ENCODE measurements around the gene RAPGEF5.

DNA sequence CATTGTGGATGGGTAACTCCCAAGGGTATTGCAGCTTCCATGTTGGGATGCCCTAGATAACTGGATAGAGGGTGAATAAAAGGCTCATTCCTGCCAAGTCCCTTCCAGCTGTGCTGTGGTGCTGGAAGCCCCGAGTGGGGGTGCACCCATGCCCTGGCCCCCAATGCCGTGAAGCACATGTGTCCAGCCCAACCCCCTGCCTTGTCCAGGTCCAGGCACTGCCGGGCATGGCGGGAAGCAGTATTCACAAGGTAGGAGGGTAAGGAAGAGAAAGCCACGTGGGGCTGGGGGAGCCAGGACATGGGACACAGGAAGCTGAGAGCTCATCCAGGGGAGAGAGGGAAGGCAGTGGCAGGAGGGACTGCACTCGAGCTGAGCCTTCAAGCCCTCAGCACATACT, 263.0 kb downstream of the RAPGEF5 start:
- TF ChIP-seq, protein P1, sequence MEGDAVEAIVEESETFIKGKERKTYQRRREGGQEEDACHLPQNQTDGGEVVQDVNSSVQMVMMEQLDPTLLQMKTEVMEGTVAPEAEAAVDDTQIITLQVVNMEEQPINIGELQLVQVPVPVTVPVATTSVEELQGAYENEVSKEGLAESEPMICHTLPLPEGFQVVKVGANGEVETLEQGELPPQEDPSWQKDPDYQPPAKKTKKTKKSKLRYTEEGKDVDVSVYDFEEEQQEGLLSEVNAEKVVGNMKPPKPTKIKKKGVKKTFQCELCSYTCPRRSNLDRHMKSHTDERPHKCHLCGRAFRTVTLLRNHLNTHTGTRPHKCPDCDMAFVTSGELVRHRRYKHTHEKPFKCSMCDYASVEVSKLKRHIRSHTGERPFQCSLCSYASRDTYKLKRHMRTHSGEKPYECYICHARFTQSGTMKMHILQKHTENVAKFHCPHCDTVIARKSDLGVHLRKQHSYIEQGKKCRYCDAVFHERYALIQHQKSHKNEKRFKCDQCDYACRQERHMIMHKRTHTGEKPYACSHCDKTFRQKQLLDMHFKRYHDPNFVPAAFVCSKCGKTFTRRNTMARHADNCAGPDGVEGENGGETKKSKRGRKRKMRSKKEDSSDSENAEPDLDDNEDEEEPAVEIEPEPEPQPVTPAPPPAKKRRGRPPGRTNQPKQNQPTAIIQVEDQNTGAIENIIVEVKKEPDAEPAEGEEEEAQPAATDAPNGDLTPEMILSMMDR (IDR thresholded peaks at IDR 0.05) = no peak
- no peak for TF ChIP-seq POLR2A (IDR thresholded peaks at IDR 0.05; ENCODE audit: low read depth)

Measured in esophagus muscularis mucosa (tissue), 3 donors.